HT-29 (cell line): ENCODE measurements around the gene PMS2. TPM values are rescaled to one million over a fixed set of nuclear protein-coding genes. Genes with fewer than 3 reads are reported as not detected.
"Not testable (repeated sequence)": the region's sequence is repeated elsewhere in the genome, so short reads cannot be mapped to it uniquely, and the experiment has no call there.

ENCODE experiments used
- DNase-seq: peaks from one replicate; pipeline ENCODE4 v3.0.0-alpha.2; 2015; ENCODE audit warnings: low spot score
- total RNA-seq: library from RNA; depleted of rRNA; stranded (reverse); fragments of >200 nt; shearing (Covaris generic); gene quantifications from 2 replicates; pipeline ENCODE4 v1.2.3, GENCODE V29; 2014; rRNA removed

PMS2 gene, protein sequence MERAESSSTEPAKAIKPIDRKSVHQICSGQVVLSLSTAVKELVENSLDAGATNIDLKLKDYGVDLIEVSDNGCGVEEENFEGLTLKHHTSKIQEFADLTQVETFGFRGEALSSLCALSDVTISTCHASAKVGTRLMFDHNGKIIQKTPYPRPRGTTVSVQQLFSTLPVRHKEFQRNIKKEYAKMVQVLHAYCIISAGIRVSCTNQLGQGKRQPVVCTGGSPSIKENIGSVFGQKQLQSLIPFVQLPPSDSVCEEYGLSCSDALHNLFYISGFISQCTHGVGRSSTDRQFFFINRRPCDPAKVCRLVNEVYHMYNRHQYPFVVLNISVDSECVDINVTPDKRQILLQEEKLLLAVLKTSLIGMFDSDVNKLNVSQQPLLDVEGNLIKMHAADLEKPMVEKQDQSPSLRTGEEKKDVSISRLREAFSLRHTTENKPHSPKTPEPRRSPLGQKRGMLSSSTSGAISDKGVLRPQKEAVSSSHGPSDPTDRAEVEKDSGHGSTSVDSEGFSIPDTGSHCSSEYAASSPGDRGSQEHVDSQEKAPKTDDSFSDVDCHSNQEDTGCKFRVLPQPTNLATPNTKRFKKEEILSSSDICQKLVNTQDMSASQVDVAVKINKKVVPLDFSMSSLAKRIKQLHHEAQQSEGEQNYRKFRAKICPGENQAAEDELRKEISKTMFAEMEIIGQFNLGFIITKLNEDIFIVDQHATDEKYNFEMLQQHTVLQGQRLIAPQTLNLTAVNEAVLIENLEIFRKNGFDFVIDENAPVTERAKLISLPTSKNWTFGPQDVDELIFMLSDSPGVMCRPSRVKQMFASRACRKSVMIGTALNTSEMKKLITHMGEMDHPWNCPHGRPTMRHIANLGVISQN
- total RNA-seq, result 9.8 and 13.1 TPM in 2 replicates

DNA sequence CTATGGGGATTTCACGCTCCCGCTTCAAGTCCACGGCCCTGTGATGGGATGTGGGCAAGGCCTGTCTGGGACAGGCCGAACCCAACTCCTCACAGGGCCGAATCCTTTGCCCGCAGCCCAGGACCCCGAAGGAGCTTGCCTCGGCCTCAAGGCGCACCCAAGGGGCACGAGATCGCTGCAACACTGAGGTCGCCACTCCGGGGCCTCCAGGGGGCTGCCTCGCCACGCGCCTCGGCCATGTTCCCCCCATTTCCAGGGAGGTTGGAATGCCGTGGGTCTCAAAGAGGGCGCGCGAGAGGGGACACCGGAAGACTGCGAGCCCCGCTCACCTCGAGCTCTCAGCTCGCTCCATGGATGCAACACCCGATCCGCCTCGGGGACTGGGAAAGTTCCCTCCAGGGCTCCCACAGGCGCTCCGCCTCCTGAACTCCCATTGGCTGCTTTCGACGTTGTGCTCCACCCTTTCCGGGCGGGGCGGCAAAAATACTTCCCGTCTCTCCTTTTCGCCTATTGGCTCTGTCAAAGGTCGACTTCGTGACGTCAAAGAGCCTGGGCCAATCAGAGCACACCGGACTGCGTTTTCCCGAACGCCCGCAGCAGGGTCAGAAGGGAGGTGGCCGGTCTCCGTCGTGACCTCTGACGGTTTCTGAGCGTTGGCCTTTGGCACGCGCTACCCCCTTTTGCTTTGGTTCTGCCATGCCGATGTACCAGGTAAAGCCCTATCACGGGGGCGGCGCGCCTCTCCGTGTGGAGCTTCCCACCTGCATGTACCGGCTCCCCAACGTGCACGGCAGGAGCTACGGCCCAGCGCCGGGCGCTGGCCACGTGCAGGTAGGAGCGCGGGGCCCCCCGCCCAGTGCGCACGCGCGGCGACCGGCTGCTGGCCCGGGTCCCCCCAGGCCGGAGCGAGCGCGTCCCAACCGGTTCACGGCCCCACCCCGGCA is at the start of gene PMS2, which contains the start of gene AIMP2:
TSS of gene PMS2 (minus strand) at position 382 of the 944 bp plus-strand sequence. CDS start at position 352, 30 bp downstream.
TSS of gene AIMP2 (plus strand) at position 605 of the 944 bp plus-strand sequence. CDS start at position 697, 92 bp downstream.
- DNase-seq, result peak; percentile 100

DNA sequence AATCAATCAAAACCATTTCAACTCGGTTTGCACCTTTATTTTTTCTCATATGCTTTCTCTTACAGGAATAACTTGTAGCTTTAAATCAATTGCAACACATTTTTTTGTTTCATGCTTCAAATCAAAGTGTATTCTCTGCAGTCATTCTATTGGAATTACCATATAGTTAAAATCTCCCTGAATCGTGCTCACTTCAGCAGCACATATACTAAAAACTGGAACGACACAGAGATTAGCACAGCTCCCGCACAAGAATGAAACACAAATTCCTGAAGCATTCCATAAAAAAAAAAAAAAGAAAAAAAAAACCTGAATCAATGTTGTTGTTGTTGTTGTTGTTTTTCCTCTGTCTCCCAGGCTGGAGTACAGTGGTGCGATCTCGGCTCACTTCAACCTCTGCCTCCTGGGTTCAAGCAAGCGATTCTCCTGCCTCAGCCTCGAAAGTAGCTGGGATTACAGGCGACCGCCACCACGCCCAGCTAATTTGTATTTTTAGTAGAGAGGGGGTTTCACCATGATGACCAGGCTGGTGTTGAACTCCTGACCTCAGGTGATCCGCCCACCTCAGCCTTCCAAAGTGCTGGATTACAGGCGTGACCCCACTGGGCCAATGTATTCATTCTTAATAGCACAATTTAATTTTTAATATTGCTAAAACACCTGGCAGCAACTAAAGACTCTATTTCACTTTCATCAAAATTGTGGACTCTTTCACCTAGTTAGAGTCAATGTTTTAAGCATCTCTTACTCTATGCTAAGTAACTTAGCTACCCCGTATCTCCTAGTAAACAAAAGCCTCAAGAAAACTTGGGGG is 48.7 kb upstream of the PMS2 start:
- DNase-seq, result peak; percentile 8

DNA sequence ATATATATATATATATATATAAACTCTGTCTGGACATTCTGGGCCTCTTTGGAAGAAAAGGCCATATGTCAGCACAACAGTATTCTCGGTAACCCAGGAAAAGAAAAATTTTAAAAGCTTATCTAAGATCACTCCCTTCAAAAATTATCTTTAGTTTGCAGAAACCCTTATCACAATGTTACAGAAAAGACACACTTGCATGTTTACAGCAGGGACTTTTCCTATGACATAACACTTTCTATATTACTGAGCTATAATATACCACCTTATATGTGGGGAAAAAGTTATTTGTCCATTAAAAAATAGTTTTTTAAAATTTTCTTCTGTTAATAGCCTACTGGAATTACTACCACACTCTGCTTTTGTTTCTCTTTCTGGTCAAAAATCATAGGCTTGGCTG is 47.8 kb upstream of the PMS2 start:
- DNase-seq, result no peak

DNA sequence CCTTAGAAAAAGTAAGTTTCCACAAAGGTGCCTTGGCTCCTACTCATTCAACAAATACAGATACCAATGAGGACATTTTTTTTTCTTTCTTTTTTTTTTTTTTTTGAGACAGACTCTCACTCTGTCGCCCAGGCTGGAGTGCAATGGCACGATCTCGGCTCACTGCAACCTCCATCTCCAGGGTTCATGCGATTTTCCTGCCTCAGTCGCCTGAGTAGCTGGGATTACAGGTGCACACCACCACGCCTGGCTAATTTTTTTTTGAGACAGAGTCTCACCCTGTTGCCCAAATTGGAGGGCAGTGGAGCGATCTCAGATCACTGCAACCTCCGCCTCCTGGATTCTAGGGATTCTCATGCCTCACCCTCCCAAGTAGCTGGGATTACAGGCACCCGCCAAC is 42.3 kb upstream of the PMS2 start:
- not testable (repeated sequence) for DNase-seq

DNA sequence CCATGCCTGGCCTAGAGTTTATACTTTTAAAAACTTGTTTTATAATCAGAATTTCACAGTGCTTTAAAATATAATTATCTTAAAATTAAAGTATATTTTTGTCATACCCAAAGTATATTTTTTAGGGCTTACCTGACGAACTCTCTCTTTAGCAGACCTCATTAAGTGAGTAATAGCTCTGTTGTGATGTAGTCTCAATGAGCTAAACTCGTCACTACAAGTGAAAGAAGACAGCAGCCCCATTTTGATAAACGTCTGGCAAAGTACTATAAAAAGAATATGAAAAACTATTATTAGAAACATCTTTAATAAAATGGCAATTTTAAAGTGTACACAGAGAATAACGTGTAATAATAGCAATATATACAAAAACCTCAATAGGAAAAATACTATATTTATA is 40.9 kb upstream of the PMS2 start:
- DNase-seq, result no peak

DNA sequence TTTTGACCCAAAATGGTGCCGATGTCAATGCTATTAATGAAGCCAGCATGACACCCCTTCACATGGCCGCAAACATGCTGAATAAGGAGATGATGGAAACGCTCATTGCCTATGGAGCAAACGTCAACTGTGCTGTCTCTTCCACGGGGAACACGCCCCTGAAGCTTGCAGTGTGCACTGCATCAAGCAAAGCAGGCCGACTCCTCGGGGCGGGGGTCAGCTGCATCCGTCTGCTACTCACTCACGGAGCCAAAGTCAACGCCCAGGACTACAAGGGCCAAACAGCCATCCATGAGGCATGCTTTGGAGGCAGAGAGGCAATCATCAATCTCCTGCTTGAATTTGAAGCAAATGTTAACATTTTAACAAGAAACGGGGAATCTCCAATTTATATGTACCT is 26.8 kb upstream of the PMS2 start:
- no peak for DNase-seq

DNA sequence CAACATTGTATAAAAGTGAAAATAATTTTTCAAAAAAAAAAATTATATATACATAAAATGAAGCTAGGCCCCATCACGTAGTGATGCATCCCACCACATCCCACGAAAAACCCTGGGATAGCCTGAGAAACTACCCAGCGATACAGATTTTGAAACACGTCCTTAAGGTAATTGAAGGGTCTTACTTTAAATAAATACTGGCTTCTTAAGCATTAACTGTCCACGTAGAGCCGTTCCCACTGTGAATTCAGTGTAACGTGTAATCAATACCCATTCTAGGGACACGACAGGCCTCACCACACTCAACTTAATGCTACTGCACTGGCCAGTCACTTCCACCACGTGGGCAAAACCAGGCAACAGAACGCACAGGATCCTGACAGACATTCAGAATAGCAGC is 26.3 kb upstream of the PMS2 start:
- no peak for DNase-seq

DNA sequence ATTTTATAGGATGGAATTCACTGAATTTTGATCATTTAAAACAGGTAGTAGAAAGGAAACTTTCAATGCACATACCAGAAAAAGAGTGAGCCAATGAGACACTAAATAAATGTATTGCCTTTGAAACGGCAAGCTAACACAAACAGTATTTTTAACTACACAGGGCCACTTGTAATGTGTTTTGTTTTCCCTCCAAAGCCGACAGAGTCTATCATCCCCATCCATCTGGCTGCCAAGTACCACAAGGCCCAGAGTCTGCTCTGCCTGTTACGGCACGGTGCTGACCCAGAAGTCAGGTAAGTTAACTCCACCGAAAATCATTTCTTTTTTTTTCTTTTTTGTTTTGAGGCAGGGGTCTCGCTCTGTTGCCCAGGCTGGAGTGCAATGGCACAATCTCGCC is 23.8 kb upstream of the PMS2 start:
- DNase-seq, result no peak

DNA sequence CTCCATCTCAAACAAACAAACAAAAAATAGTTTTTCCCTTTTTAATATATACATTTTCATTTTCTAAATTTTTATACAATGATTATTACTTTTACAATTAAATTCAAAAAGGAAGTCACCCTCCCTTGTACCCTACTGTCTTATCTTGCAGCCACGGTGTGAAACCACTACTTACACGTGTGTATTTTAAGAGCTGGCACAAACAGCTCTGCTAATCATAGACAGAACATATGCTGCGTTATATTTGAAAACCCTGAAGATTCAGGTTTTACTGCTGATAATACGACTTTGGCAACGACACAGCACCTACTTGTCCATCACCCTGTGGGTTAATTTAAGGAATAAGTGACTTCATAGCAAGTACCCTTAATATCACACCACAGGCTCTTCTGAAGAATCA is 23.3 kb upstream of the PMS2 start:
- DNase-seq, result no peak

DNA sequence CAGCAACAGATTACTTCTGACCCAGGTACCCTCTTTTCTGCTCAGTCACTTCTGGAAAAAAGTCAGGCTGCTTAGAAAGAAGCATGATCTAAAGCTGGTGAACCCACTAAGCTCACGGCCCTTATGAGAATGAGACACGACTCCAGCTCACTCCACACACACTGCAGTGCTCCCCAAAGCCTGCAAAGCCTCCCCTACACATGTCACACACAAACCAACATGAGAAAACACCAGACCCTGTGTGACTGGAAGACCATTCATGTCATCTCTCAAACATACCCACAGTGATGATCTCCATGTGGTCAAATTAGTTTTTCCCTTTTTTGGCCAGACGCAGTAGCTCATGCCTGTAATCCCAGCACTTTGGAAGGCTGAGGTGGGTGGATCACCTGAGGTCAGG is 22.7 kb upstream of the PMS2 start:
- DNase-seq, result no peak

DNA sequence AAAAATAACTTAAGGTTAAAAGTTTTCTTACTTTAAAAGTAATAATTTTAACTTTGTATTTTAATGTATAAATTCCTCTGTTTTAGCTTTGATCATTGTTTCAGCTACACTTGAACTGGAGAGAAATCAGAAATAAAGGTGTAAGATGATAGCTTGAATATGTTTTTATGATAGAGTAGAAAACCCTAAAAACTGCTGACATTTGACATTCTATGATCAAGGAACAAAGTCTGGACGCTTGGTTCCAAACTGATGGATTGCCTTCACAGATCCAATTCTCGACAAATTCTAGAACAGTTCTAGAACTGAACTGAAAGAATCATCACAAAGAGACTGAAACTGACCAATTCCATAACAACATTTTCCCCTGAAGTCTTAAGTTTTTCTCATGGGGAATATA is 22.1 kb upstream of the PMS2 start, which contains the start of gene ANKRD61:
TSS of gene ANKRD61 (plus strand) at position 389 of the 400 bp plus-strand sequence. CDS start at position 389, 0 bp downstream.
- no peak for DNase-seq

DNA sequence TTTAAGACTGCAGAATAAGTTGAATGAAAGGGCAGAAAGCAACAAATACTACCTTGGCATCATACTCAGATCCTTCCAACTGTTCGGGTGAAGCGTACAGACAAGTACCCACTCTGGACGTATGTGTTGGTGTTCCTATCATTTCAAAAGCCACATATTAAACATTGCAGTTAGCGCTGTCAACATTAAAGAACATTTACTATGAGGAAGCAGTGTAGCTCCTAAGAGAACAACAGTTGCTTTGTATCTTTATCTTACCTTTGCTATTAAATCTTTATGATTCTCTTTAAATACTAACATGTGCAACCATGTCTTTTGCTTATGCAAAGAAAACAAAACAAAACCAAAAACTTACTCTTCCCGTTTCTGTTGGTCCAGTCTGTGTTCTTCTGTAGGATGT is 19.7 kb upstream of the PMS2 start:
- DNase-seq, result no peak

DNA sequence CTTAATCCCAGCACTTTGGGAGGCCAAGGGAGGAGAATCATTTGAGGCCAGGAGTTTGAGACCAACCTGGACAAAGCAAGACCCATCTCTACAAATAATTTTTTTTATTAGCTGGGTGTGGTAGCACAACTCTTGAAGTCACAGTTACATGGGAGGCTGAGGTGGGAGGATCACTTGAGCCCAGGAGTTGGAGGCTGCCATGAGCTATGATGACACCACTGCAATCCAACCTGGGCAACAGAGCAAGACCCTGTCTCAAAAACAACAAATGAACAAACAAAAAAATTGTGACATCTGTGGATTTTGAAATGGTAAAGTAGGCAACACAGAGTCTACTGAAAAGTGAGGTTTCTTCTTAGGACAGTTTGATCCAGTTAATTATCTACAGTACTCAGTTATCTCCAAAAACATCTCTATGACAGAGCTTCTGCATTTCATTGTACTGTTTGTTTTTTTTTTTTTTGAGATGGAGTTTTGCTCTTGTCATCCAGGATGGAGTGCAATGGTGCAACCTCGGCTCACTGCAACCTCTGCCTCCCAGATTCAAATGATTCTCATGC is 19.0 kb upstream of the PMS2 start:
- DNase-seq, result no peak

DNA sequence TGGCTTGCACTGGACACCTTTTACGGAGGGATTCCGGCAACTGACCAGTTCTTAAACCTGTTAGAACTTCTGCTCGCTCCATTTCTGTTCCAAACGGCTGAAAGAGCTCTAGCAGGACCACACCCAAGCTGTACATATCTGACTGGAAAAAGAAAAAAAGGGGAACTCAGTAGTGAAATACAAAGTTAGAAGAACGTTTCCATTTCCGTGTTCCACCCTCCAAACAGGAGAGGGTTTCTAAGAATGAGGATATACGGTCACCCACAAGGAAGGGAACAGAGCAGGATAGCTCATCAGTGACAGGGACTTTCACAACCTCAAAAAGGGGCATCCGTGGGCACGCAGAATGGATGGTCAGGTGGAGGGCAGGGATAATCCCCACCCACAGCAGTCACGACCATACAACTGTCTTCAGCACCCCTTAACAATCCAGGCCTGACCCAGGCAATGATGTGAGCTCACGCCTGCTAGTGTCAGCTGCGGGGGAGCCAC is 18.0 kb upstream of the PMS2 start:
- no peak for DNase-seq

DNA sequence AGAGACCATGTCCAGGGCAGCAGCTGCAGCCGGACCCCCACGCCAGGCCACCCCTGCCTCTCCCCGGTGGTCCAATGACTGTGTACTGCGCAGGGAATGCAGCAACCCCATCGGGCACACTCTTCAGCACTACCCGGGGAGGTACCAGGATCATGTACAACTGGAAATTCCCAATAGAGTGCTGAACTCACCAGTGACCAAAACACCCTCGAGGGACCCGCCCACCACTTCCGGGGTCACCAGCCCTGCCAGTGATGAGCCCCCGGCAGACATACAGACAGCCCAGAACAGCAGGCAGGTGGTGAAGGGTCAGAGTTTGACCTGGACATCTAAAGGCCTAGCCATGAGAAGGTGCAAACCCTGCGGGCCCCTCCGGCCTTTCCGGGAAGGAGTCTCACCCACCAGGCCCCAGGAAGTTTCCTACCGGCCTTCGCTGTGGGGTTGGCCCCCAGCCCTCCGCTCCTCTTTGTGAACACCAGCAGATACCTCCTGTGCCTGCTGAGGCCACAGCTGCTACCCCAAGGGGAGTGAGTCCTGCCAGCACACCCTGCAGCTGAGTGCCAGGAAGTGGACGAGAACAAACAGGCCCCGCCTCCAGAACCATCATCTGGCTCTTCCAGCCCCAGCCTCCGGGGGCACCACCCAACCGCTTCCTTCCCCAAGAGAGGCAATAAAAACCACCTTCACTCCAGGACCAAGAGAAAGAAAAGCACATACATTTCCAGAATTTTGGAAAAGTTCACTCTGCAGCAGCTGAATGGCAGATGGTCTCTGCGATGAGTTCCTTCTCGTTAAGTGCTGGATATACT is 17.4 kb upstream of the PMS2 start:
- DNase-seq, result peak; percentile 62

DNA sequence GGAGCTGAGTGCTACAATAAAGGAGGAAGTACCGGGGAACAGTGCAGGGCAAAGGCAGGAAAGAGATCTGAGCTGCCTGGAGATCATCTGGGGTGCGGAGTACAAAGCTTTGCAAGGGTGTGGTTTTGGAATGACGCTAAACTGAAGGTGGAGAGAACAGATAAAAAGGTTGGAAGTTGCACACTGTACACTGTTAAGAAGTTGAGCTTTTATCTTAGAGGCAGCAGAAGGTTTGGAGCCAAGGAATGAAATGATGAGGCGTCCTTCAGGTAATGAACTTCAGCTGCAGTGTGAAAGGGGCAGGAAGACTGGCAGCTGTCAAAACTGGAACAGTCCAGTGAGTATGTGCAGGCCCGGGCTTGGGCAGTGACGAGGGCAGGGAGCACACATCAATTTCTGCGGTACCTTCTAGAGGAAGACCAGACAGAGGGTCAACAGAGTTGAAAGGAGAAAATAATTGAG is 15.2 kb upstream of the PMS2 start:
- DNase-seq, result no peak

DNA sequence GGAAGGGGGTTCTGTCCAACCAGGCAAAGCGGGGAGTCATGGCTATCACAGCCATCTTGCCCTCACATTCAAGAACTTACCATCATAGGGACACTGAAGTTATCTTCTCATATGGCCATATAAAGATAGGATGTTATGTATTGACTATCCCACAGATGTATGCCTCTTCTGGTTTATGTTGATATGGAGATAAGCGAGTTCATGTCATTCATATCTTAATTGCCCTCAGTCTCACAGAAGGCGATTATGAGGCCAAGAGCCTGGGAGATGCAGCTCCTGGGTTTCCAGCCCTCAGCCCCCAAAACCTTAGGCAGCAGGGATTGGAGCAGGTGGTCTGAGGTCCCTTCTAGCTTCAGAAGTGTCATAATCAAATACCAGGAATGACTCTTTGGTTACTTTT is 13.9 kb upstream of the PMS2 start:
- no peak for DNase-seq

DNA sequence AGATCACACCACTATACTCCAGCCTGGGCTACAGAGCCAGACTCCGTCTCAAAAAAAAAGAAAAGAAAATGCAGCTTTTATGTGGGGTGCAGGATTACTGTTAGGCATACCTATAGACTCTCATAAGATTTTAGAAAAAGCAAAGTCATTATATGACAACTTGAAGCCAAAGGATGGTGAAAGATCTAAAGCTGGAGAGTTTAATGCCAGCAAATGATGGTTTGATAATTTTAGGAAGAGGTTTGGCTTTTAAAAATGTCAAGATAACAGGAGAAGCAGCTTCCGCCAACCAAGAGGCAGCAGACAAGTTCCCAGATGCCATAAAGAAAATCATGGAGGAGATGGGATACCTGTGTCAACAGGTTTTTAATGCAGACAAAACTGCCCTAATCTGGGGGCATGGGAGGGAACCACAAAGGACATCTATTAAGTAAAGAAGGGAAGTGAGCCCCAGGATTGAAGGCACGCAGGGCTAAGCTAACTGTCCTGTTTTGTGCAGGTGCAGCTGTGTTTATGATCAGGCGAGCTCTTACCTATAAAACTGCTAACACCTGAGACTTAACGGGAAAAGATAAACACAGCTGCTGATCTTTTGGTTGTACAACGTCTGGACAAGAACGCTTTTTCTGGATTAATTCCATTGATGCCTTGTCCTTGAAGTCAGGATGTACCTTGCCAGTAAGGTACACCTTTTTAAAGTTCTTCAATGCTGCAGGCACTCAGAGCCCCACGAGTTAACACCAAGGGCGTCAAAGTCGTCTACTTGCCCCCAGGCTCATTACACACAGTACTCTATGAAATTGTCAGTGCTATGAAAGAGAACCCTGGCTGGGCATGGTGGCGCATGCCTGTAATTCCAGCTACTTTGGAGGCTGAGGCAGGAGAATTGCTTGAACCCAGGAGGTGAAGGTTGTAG is 11.8 kb upstream of the PMS2 start:
- DNase-seq, result no peak
